GM13976 (cell line): Measurements from ENCODE around the gene SYNGR4.
"Not testable (repeated sequence)": the region's sequence is repeated elsewhere in the genome, so short reads cannot be mapped to it uniquely, and the experiment has no call there.

ENCODE experiments used
- DNase-seq: peaks from one replicate; pipeline ENCODE4 v3.0.0; 2012; ENCODE audit warnings: low spot score
- in situ Hi-C: fragments of 300-500 bp; cut with MboI; formaldehyde crosslinking; loops from one replicate; pipeline ENCODE4 v1.12.0; 2022; ENCODE audit warnings: low sequenced_read_pairs, mixed read lengths, inconsistent platforms; ENCODE audit not compliant: unreplicated experiment
- TF ChIP-seq, protein P1 (sequence below): IDR thresholded peaks from 2 replicates; pipeline ENCODE4 v1.5.1; 2012; ENCODE audit warnings: borderline replicate concordance, mild to moderate bottlenecking; ENCODE audit not compliant: insufficient read depth; ENCODE audit errors: extremely low read depth, missing control alignments, control extremely low read depth

SYNGR4 gene

DNA sequence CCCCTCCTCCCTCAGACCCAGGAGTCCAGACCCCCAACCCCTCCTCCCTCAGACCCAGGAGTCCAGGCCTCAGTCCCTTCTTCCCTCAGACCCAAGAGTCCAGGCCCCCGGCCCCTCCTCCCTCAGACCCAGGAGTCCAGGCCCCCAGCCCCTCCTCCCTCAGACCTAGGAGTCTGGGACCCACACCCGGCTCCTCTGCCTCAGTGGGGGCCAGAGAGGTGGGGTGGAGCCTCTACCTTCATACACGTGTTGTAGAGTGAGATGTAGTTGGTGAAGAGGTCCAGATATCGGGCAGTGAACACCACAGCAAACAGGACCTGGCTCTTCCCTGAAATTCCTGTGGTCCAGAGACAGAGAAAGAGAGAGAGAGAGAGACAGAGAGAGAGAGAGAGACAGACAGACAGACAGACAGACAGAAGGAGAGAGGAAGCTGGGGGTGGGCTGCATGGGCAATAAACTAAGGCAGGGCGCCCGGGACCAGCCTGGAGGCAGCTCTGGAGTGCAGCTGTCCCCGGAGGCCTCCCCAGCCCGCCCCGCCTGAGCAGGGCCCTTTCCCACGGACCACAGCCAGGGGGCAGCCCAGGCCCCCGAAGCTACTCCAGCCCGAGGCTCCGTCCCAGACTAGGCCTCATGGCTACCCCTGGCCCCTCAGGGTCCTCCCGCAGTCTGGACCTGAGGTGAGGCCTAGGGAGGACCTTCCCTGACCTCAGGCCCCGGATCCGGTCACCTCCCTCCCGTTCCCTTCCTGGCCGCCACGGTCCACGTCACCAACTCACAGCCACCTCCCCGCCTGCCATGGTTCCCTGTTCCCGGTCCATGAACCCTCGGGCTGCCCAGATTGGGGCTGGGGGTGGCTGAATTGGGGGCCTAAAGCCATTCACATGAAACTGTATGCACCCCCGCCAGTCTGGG, 26.3 kb downstream of the SYNGR4 start:
- TF ChIP-seq, protein P1, sequence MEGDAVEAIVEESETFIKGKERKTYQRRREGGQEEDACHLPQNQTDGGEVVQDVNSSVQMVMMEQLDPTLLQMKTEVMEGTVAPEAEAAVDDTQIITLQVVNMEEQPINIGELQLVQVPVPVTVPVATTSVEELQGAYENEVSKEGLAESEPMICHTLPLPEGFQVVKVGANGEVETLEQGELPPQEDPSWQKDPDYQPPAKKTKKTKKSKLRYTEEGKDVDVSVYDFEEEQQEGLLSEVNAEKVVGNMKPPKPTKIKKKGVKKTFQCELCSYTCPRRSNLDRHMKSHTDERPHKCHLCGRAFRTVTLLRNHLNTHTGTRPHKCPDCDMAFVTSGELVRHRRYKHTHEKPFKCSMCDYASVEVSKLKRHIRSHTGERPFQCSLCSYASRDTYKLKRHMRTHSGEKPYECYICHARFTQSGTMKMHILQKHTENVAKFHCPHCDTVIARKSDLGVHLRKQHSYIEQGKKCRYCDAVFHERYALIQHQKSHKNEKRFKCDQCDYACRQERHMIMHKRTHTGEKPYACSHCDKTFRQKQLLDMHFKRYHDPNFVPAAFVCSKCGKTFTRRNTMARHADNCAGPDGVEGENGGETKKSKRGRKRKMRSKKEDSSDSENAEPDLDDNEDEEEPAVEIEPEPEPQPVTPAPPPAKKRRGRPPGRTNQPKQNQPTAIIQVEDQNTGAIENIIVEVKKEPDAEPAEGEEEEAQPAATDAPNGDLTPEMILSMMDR: peak; percentile 74
- in situ Hi-C loops: no loop called here
- peak; percentile 82 for DNase-seq

GRCh38 chr19:48391100-48392005, 27.2 kb downstream of the SYNGR4 start, which contains the start of gene KDELR1:
Gene KDELR1, minus strand, starts transcription at chr19:48391551. Its CDS starts 193 bp downstream, at chr19:48391358.
- in situ Hi-C loops: no loop called here

DNA sequence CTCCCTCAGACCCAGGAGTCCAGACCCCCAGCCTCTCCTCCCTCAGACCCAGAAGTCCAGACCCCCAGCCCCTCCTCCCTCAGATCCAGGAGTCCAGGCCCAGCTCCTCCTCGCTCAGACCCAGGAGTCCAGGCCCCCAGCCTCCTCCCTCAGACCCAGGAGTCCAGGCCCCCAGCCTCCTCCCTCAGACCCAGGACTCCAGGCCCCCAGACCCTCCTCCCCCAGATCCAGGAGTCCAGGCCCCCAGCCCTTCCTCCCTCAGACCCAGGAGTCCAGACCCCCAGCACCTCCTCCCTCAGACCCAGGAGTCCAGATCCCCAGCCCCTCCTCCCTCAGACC, 27.8 kb downstream of the SYNGR4 start:
- in situ Hi-C loops: not testable (repeated sequence)

More at GRCh38 chr19:48391100-48392005, 27.2 kb downstream of the SYNGR4 start, which contains the start of gene KDELR1:
- DNase-seq: peak; percentile 94
- TF ChIP-seq, protein P1: peak; percentile 90

GRCh38 chr19:48392860-48393558, 28.8 kb downstream of the SYNGR4 start:
- no peak for DNase-seq

More for the DNA sequence above, 27.8 kb downstream of the SYNGR4 start:
- DNase-seq: not testable (repeated sequence)

DNA sequence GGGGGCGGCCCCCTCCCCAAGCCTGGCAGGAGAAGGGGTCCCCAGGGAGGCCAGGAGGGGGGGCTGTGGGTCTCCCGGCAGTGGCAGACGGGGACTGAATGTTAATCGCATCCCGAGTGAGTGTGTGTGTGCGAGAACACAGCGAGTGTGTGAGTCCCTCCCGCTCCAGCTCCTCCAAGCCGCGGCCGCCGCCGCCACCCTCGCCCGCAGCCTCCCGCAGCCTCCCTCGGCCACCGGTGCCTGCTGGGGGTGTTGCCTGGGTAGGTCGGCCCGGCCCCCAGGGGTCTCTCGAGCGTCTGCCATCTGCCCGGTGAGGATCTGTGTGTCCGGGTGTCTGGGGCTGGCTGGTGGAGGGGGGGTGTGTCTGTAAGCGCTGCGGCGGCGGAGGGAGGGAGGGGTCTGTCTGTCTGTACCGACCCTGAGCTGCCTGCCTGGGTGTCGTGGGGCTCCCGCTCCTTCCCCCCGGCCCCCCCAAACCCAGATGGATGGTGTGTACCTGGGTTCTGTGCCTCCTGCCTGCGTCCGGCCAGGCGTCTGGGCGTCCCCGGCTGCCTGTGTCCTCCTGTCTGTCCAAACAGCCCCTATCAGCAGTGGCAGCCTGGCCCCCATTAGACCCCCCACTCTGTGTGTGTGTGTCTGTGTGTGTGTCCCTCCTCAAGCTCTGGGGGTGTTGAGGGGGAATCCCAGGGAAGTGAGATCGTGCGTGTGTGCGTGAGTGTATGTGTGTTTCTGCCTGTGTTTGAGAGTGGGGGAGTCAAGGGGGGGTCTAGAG, 29.6 kb downstream of the SYNGR4 start, which contains the start of gene GRIN2D:
Gene GRIN2D (plus strand): TSS at position 110 of the 772 bp plus-strand sequence. CDS start 4,725 bp downstream, outside the sequence.
- no peak for DNase-seq
- in situ Hi-C loops: no loop called here
- TF ChIP-seq, protein P1: no peak

More at GRCh38 chr19:48392860-48393558, 28.8 kb downstream of the SYNGR4 start:
- in situ Hi-C loops: no loop called here
- TF ChIP-seq, protein P1: no peak

DNA sequence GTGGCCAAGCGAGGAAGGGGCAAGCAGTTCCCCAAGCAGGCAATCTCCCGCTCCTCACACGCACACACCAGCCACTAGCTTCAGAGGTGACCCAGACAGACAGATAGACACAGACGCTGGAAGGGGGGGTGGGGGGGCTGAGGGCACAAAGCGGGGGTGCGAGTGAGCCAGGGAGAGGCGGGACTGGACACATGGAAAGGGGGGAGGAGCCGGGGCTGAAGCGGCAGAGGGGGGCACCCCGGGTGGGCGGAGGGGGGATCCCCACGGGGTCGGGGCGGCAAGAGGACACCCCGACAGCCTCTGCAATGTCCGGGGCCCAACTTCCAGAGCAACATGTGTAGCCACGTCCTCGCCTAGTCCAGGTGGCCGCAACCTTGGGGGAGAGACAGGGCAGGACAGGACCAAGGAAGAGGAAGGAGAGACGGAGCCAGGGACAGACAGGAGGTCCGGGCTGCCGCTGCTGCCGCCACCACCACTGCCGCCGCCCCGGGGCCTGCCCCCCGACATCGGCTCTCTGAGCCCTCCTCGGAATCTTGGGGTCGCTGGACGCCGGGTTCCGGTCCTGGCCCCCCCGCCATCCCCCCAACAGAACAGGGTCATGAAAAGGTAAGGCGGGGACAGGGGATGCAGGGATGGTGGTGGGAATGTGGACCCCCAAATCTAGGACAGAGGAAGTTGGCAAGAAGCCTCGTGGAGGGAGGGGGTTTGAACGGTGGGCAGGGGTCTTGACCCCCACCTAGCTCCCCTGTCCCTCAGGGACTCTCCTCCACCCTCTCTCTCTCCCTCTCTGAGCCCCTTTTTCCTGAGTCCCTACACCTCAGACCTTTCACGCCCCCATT, 30.4 kb downstream of the SYNGR4 start:
- TF ChIP-seq, protein P1: no peak
- in situ Hi-C loops: no loop called here
- no peak for DNase-seq
